GDM1 (cell line): ENCODE data around the gene PGC.

ENCODE experiments used
- DNase-seq: peaks from one replicate; lab custom pipeline; 2025; lab: John Stamatoyannopoulos, UW

Gene PGC

GRCh38 chr6:41730531-41731436 is 16.4 kb downstream of the PGC start:
- no peak for DNase-seq

GRCh38 chr6:41729624-41730023 is 17.6 kb downstream of the PGC start:
- DNase-seq: no peak

GRCh38 chr6:41728954-41729353 is 18.2 kb downstream of the PGC start:
- no peak for DNase-seq

GRCh38 chr6:41728073-41728936 is 18.9 kb downstream of the PGC start:
- no peak for DNase-seq

GRCh38 chr6:41727705-41728072 is 19.5 kb downstream of the PGC start:
- no peak for DNase-seq

- no peak for DNase-seq
Observed at GRCh38 chr6:41726876-41727275, 20.3 kb downstream of the PGC start.

GRCh38 chr6:41724586-41725501 is 22.4 kb downstream of the PGC start:
- DNase-seq: no peak

GRCh38 chr6:41724228-41724580 is 23.0 kb downstream of the PGC start:
- DNase-seq: no peak

- DNase-seq: peak; percentile 70
Observed at GRCh38 chr6:41723530-41724227, 23.5 kb downstream of the PGC start.

GRCh38 chr6:41722969-41723529 is 24.1 kb downstream of the PGC start:
- DNase-seq: no peak

GRCh38 chr6:41721414-41721813 is 25.8 kb downstream of the PGC start:
- DNase-seq: no peak

GRCh38 chr6:41720783-41721182 is 26.4 kb downstream of the PGC start:
- no peak for DNase-seq

- DNase-seq: no peak
Observed at GRCh38 chr6:41720262-41720620, 27.0 kb downstream of the PGC start.

- DNase-seq: no peak
Observed at GRCh38 chr6:41719436-41720261, 27.5 kb downstream of the PGC start.

- DNase-seq: no peak
Observed at GRCh38 chr6:41718828-41719227, 28.4 kb downstream of the PGC start.

GRCh38 chr6:41717392-41717736 is 29.8 kb downstream of the PGC start:
- DNase-seq: no peak

GRCh38 chr6:41716516-41717391 is 30.4 kb downstream of the PGC start:
- no peak for DNase-seq

- no peak for DNase-seq
Observed at GRCh38 chr6:41715795-41716515, 31.2 kb downstream of the PGC start.
